HCEC 1CT (cell line): Measurements from ENCODE around the gene WNK4.

Experiments used
- DNase-seq: peaks from one replicate; pipeline ENCODE4 v3.0.0-alpha.2; 2017

Gene WNK4

GRCh38 chr17:42841975-42842685 lies 61.7 kb downstream of the WNK4 start:
- peak; percentile 31 for DNase-seq

- DNase-seq, result peak; percentile 58
These were observed 63.0 kb downstream of the WNK4 start for GRCh38 chr17:42843358-42843934.

DNA sequence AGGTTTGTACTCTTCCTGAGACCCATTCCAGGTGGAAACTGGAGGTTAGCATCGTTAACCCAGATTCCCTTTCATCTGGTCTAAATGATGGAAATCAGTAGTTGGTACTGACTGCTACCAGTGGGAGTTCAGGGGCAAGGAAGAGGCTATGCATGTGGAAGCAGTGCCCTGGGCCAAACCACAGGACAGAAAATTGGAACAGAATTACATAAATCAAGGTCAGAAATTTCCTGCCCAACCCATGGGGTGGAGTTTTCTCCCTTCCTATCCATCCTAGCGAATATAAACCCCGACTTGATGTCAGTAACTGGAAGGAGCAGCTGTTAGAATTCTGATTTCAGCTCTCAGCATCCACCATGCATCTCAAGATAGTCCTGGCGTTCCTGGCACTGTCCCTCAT lies 63.9 kb downstream of the WNK4 start, which contains the start of gene AOC2:
Gene AOC2, plus strand, starts transcription at position 310 of the 400 bp plus-strand sequence. Its CDS starts 47 bp downstream, at position 357.
- no peak for DNase-seq

- DNase-seq, result no peak
These were observed 64.5 kb downstream of the WNK4 start for GRCh38 chr17:42844761-42845555.

DNA sequence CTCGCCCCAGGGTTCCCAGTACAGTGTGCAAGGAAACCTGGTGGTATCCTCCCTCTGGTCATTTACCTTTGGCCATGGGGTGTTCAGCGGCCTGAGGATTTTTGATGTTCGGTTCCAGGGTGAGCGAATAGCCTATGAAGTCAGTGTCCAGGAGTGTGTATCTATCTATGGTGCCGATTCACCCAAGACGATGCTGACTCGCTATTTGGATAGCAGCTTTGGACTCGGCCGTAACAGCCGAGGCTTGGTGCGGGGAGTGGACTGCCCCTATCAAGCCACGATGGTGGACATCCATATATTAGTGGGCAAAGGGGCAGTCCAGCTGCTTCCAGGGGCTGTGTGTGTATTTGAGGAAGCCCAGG lies 65.1 kb downstream of the WNK4 start:
- no peak for DNase-seq

GRCh38 chr17:42845918-42846593 lies 65.6 kb downstream of the WNK4 start:
- no peak for DNase-seq
